Activated naive CD8-positive, alpha-beta T cell treated with anti-CD3 and anti-CD28 coated beads for 36 hours (primary cell): Measurements from ENCODE around the gene TEX10. TPM values are rescaled to one million over a fixed set of nuclear protein-coding genes. Genes with fewer than 3 reads are reported as not detected.

Experiments
- DNase-seq: peaks from one replicate; pipeline ENCODE4 v3.0.0; 2021
- H3K27ac Mint-ChIP-seq: one replicate; pipeline ENCODE4 v1.8.0; 2022; ENCODE audit warnings: mild to moderate bottlenecking, moderate library complexity, mixed read lengths
- H3K27me3 Mint-ChIP-seq: one replicate; pipeline ENCODE4 v1.8.0; 2022; ENCODE audit warnings: mild to moderate bottlenecking, mixed read lengths
- H3K36me3 Mint-ChIP-seq: one replicate; pipeline ENCODE4 v1.8.0; 2021; ENCODE audit warnings: mild to moderate bottlenecking, mixed read lengths
- H3K4me1 Mint-ChIP-seq: one replicate; pipeline ENCODE4 v1.8.0; 2021; ENCODE audit warnings: mixed read lengths
- H3K4me3 Mint-ChIP-seq: one replicate; pipeline ENCODE4 v1.8.0; 2022; ENCODE audit warnings: mild to moderate bottlenecking, moderate library complexity, mixed read lengths
- H3K9me3 Mint-ChIP-seq: one replicate; pipeline ENCODE4 v1.8.0; 2022; ENCODE audit warnings: mixed read lengths
- total RNA-seq, 2 experiments: library from RNA; stranded (reverse); gene quantifications; one replicate each; pipeline ENCODE4 v1.2.3, GENCODE V29; 2021

TEX10 gene
- total RNA-seq, 2 experiments from 2014 or later, result 37.0 to 39.0 TPM

GRCh38 chr9:100309992-100310391, 42.8 kb downstream of the TEX10 start:
- Mint-ChIP-seq H3K9me3 (no peaks in the 10 kb centered on the region), H3K36me3 (peaks cover 68% of the 10 kb centered on the region), H3K27ac (no peak overlapping the region), H3K4me3 (no peak overlapping the region), H3K4me1 (peaks cover 18% of the 10 kb centered on the region), H3K27me3 (no peaks in the 10 kb centered on the region)
- DNase-seq, result no peak

GRCh38 chr9:100308965-100309564, 43.7 kb downstream of the TEX10 start:
- Mint-ChIP-seq H3K36me3 (peaks cover 68% of the 10 kb centered on the region), H3K4me1 (peaks cover 18% of the 10 kb centered on the region), H3K27ac (no peak overlapping the region), H3K27me3 (no peaks in the 10 kb centered on the region), H3K4me3 (no peak overlapping the region), H3K9me3 (no peaks in the 10 kb centered on the region)
- no peak for DNase-seq

GRCh38 chr9:100307080-100307479, 45.7 kb downstream of the TEX10 start:
- H3K27ac Mint-ChIP-seq, result no peak overlapping the region

GRCh38 chr9:100306283-100306682, 46.5 kb downstream of the TEX10 start:
- no peaks in the 10 kb centered on the region for H3K27me3 Mint-ChIP-seq
- H3K4me1 Mint-ChIP-seq, result peaks cover 13% of the 10 kb centered on the region
- H3K36me3 Mint-ChIP-seq, result peaks cover 69% of the 10 kb centered on the region

More at GRCh38 chr9:100307080-100307479, 45.7 kb downstream of the TEX10 start:
- Mint-ChIP-seq H3K9me3 (no peaks in the 10 kb centered on the region), H3K4me3 (no peak overlapping the region), H3K27me3 (no peaks in the 10 kb centered on the region), H3K36me3 (peaks cover 77% of the 10 kb centered on the region), H3K4me1 (peaks cover 19% of the 10 kb centered on the region)
- DNase-seq, result no peak

GRCh38 chr9:100303747-100304146, 49.0 kb downstream of the TEX10 start:
- peak overlapping the region; percentile 67 for H3K27ac Mint-ChIP-seq
- DNase-seq, result no peak
- peaks cover 5% of the 10 kb centered on the region for H3K4me1 Mint-ChIP-seq
- H3K9me3 Mint-ChIP-seq, result no peaks in the 10 kb centered on the region
- peaks cover 46% of the 10 kb centered on the region for H3K36me3 Mint-ChIP-seq
- no peaks in the 10 kb centered on the region for H3K27me3 Mint-ChIP-seq
- no peak overlapping the region for H3K4me3 Mint-ChIP-seq

More at GRCh38 chr9:100306283-100306682, 46.5 kb downstream of the TEX10 start:
- no peak overlapping the region for H3K4me3 Mint-ChIP-seq
- no peak overlapping the region for H3K27ac Mint-ChIP-seq
- H3K9me3 Mint-ChIP-seq, result no peaks in the 10 kb centered on the region
- DNase-seq, result no peak

GRCh38 chr9:100298378-100298777, 54.4 kb downstream of the TEX10 start:
- no peak for DNase-seq
- Mint-ChIP-seq H3K27me3 (no peaks in the 10 kb centered on the region), H3K4me1 (peaks cover 2% of the 10 kb centered on the region), H3K36me3 (peaks cover 12% of the 10 kb centered on the region), H3K9me3 (no peaks in the 10 kb centered on the region), H3K27ac (peak overlapping the region; percentile 67), H3K4me3 (no peak overlapping the region)

GRCh38 chr9:100296407-100296806, 56.3 kb downstream of the TEX10 start:
- no peaks in the 10 kb centered on the region for H3K27me3 Mint-ChIP-seq
- peak overlapping the region; percentile 10 for H3K27ac Mint-ChIP-seq
- H3K4me3 Mint-ChIP-seq, result no peak overlapping the region
- DNase-seq, result no peak
- H3K9me3 Mint-ChIP-seq, result no peaks in the 10 kb centered on the region
- peaks cover 8% of the 10 kb centered on the region for H3K36me3 Mint-ChIP-seq
- H3K4me1 Mint-ChIP-seq, result peaks cover 2% of the 10 kb centered on the region

- H3K9me3 Mint-ChIP-seq, result no peaks in the 10 kb centered on the region
- peaks cover 11% of the 10 kb centered on the region for H3K36me3 Mint-ChIP-seq
- H3K4me3 Mint-ChIP-seq, result no peak overlapping the region
- no peak overlapping the region for H3K27ac Mint-ChIP-seq
- no peaks in the 10 kb centered on the region for H3K27me3 Mint-ChIP-seq
- peaks cover 2% of the 10 kb centered on the region for H3K4me1 Mint-ChIP-seq
- DNase-seq, result no peak
Measured at GRCh38 chr9:100295240-100295639, 57.5 kb downstream of the TEX10 start.

- Mint-ChIP-seq H3K9me3 (no peaks in the 10 kb centered on the region), H3K4me3 (no peak overlapping the region), H3K4me1 (peaks cover 2% of the 10 kb centered on the region), H3K27me3 (no peaks in the 10 kb centered on the region), H3K36me3 (peaks cover 14% of the 10 kb centered on the region), H3K27ac (no peak overlapping the region)
- DNase-seq, result no peak
Measured at GRCh38 chr9:100294806-100295205, 57.9 kb downstream of the TEX10 start.

- H3K9me3 Mint-ChIP-seq, result peaks cover 1% of the 10 kb centered on the region
- H3K4me1 Mint-ChIP-seq, result no peaks in the 10 kb centered on the region
- H3K4me3 Mint-ChIP-seq, result no peak overlapping the region
- no peaks in the 10 kb centered on the region for H3K27me3 Mint-ChIP-seq
- DNase-seq, result no peak
- peaks cover 18% of the 10 kb centered on the region for H3K36me3 Mint-ChIP-seq
- peak overlapping the region; percentile 22 for H3K27ac Mint-ChIP-seq
Measured at GRCh38 chr9:100294341-100294740, 58.4 kb downstream of the TEX10 start.

GRCh38 chr9:100292414-100292813, 60.3 kb downstream of the TEX10 start:
- Mint-ChIP-seq H3K27ac (no peak overlapping the region), H3K4me1 (no peaks in the 10 kb centered on the region), H3K27me3 (no peaks in the 10 kb centered on the region), H3K36me3 (peaks cover 35% of the 10 kb centered on the region), H3K9me3 (peaks cover 10% of the 10 kb centered on the region), H3K4me3 (no peak overlapping the region)
- no peak for DNase-seq

- Mint-ChIP-seq H3K4me1 (no peaks in the 10 kb centered on the region), H3K9me3 (peaks cover 11% of the 10 kb centered on the region), H3K27ac (no peak overlapping the region), H3K27me3 (no peaks in the 10 kb centered on the region), H3K4me3 (no peak overlapping the region), H3K36me3 (peaks cover 49% of the 10 kb centered on the region)
- DNase-seq, result no peak
Measured at GRCh38 chr9:100290714-100291113, 62.0 kb downstream of the TEX10 start.

GRCh38 chr9:100287186-100287585, 65.6 kb downstream of the TEX10 start:
- H3K4me1 Mint-ChIP-seq, result no peaks in the 10 kb centered on the region
- H3K4me3 Mint-ChIP-seq, result no peak overlapping the region
- H3K9me3 Mint-ChIP-seq, result peaks cover 22% of the 10 kb centered on the region
- H3K27me3 Mint-ChIP-seq, result no peaks in the 10 kb centered on the region
- DNase-seq, result no peak
- no peak overlapping the region for H3K27ac Mint-ChIP-seq
- peaks cover 77% of the 10 kb centered on the region for H3K36me3 Mint-ChIP-seq

- H3K9me3 Mint-ChIP-seq, result peaks cover 22% of the 10 kb centered on the region
- H3K27me3 Mint-ChIP-seq, result no peaks in the 10 kb centered on the region
- H3K36me3 Mint-ChIP-seq, result peaks cover 70% of the 10 kb centered on the region
- no peak overlapping the region for H3K27ac Mint-ChIP-seq
- H3K4me3 Mint-ChIP-seq, result no peak overlapping the region
- DNase-seq, result no peak
- no peaks in the 10 kb centered on the region for H3K4me1 Mint-ChIP-seq
Measured at GRCh38 chr9:100286257-100286656, 66.5 kb downstream of the TEX10 start.

GRCh38 chr9:100285601-100286000, 67.1 kb downstream of the TEX10 start:
- peaks cover 22% of the 10 kb centered on the region for H3K9me3 Mint-ChIP-seq
- no peak overlapping the region for H3K4me3 Mint-ChIP-seq
- H3K36me3 Mint-ChIP-seq, result peaks cover 69% of the 10 kb centered on the region
- H3K27ac Mint-ChIP-seq, result no peak overlapping the region
- H3K4me1 Mint-ChIP-seq, result no peaks in the 10 kb centered on the region
- no peaks in the 10 kb centered on the region for H3K27me3 Mint-ChIP-seq
- DNase-seq, result no peak

- Mint-ChIP-seq H3K4me3 (no peak overlapping the region), H3K36me3 (peaks cover 71% of the 10 kb centered on the region), H3K4me1 (no peaks in the 10 kb centered on the region), H3K27ac (no peak overlapping the region), H3K27me3 (no peaks in the 10 kb centered on the region), H3K9me3 (peaks cover 22% of the 10 kb centered on the region)
- DNase-seq, result no peak
Measured at GRCh38 chr9:100285080-100285479, 67.7 kb downstream of the TEX10 start.
